B cell (primary cell): Measurements from ENCODE around the gene B4GALT1.
"Not testable (repeated sequence)": the region's sequence is repeated elsewhere in the genome, so short reads cannot be mapped to it uniquely, and the experiment has no call there.

Source experiments
- CTCF ChIP-seq: fragments of 200-600 bp; IDR thresholded peaks from one replicate; pipeline ENCODE4 v1.8.0; 2022; ENCODE audit warnings: antibody characterized with exemption, mild to moderate bottlenecking
- EZH2 ChIP-seq: IDR thresholded peaks from 2 replicates; pipeline ENCODE4 v1.6.1; 2012; ENCODE audit warnings: borderline replicate concordance, low read depth, mild to moderate bottlenecking, moderate library complexity, low read length; ENCODE audit not compliant: insufficient read depth, poor library complexity, severe bottlenecking

GRCh38 chr9:33160446-33160845 lies 6.7 kb downstream of the B4GALT1 start:
- TF ChIP-seq CTCF, EZH2: not testable (repeated sequence)
